HG03378 (cell line): ENCODE results near the gene SERTAD2.

Experiments
- ATAC-seq: cut with Tn5 transposase; IDR thresholded peaks from one replicate; pipeline ENCODE4 v1.9.1; 2021; ENCODE audit warnings: mild to moderate bottlenecking, moderate library complexity; ENCODE audit not compliant: unreplicated experiment

Gene SERTAD2

GRCh38 chr2:64653109-64654062, at the start of gene SERTAD2:
Gene SERTAD2 (minus strand): TSS chr2:64653913. CDS start chr2:64636871, 17,042 bp downstream.
- peak; percentile 43 for ATAC-seq

DNA sequence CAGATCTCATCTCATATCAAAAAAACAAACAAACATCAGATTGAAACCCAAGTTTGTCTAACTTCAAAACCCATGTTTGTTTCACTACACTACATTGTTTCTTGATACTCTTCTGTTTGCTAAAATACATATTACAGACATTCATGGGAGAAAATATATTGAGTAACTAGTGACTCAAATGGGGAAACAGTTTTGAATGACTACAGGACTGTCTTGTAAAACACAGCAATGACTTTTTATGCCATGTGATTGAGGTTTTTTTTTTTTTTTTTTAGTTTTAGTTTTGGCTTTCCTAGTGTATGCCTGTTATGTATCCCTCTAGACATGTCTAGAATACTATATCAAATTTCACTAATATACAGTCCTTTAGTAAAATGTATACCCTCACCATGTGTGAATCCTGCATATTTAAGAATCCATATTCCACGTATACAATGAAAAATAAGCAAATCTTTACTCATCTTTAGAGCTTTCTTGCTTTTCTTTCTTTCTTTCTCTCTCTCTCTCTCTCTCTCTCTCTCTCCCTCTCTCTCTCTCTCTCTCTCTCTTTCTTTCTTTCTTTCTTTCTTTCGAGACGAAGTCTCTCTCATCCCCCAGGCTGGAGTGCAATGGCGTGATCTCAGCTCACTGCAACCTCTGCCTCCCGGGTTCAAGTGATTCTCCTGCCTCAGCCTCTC, 46.6 kb upstream of the SERTAD2 start:
- peak; percentile 46 for ATAC-seq

GRCh38 chr2:64699712-64700111, 46.0 kb upstream of the SERTAD2 start:
- ATAC-seq, result peak; percentile 29

DNA sequence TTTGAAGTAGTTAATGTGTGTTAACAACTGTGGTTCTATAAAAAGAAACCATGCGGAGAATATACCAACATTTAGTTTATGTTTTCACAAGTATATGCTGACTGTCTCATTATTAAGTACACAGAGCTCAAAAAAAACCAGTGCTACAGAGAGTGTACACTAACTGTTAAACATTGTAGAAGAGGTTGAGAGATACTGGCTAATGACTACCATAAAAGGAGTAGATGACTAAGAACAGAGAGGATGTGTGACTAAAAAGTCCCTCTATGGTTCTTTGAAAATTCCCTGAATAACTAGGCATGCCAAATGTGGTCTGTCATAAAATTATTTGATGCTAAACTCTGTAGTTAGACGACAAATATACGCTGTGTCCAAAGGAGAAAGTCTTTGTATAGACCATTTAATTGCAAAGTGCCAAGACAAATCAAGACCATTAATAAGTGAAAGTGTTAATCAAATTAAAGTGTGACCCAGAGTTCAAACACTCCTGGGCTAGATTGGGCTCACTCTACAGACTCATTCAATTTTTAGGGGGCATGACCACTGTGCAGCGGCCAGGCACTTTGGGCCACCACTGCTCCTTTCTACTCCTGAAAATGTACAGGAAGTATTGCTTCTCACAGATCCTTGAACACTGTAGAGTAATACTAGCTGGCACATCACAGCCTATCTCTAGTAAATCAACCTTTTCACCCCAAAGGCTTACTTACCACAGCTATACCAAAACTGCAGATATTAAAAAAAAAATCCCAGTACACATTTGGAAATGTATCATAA, 45.1 kb upstream of the SERTAD2 start:
- peak; percentile 93 for ATAC-seq

- ATAC-seq, result peak; percentile 8
Measured at GRCh38 chr2:64698177-64698643, 44.5 kb upstream of the SERTAD2 start.

DNA sequence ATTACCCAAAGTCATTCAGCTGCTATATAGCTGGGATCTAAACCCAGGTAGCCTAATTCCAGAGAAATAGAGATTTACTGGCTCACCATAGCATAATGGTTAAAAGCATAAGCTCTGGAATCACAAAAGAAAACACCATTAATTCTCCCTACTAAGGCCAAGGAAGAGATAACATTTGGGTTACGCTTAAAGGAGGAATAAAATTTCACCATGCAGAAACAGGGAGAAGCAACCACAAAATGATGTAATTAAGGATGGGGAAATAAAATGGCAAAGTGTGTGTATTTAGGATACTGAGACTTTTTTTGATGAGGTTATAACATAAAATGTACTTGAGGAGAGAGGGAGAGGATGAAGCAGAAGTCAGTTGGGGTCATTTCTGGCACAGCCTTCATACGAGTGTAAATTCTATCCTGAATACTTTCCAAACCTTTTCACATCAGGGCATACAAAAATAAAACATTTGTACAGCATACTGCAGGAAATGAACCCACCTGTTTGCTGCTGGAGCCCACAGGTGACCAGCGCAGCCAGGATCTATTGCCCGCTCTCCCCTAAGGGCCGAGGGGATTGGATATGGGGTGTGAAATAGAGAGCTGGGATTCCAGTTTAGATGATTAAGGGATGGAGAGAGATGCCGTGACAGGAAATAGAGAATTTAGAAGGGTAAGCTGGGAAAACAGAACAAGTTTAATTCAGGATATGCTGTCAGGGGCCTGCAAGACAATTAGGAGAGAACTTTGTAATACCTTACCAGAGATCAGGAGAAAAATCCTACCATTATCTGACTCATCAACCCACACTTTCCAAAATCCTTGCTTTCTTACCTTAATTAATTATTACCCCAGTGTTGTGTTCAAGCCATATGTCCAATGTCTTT, 43.8 kb upstream of the SERTAD2 start:
- no peak for ATAC-seq

DNA sequence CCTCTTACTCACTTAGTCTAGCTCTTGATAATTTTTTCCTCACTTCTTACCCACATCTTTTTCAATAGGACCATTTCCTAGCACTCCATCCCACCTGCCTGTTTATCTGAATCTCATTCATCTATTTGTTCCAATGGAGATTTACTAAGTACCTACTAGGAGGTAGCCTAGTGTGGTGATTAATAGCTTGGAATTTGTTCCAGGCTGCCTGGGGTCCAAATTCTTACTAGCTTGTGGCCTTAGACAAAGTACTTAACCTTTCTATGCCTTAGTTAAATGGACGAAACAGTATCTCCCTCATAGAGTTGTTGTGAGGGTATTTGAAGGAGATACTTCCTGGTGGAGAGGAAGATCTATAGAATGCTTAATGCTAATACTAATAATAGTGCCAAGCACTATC, 42.9 kb upstream of the SERTAD2 start:
- ATAC-seq, result no peak

DNA sequence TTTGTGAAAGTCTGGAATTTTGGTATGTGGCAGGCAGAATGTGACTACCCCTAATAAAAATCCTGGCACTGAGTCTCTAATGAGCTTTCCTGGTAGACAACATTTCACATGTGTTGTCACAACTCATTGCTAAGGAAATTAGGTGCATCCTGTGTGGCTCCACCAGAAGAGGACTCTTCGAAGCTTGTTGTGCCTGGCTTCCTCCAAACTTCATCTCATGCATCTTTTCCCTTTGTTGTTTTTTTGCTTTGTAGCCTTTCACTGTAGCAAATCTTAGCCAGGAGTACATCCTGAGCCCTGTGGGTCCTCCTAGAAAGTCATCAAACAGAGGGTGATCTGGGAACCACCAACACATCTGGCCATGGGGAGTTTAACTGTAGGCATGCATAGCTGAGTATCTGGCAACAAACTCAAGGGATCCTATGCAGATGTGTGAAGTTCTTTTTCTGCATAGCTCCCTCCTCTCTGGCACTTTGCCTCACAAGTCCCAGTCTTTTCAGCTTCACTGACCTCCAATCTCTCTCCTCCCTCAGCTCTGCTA, 42.1 kb upstream of the SERTAD2 start:
- ATAC-seq, result no peak

GRCh38 chr2:64692401-64692800, 38.7 kb upstream of the SERTAD2 start:
- ATAC-seq, result no peak

DNA sequence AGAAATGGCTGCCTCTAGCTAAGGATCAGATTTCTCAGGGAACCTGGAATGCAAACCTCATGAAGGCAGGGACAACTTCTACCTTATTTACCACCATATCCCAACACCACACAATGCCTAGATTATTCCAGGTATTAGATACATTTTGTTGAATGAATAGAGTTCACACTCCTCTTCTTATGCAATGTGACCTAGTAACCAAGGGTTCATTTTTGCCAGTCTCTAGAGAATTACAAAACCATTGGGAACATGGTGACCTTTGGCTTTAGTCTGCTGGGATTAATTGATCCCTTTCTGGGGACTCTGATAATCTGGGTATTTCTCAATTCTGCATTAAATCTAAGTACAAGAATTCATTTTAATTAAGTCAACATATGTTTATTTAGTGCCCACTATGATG, 35.2 kb upstream of the SERTAD2 start:
- no peak for ATAC-seq

GRCh38 chr2:64686283-64686956, 32.7 kb upstream of the SERTAD2 start:
- no peak for ATAC-seq

DNA sequence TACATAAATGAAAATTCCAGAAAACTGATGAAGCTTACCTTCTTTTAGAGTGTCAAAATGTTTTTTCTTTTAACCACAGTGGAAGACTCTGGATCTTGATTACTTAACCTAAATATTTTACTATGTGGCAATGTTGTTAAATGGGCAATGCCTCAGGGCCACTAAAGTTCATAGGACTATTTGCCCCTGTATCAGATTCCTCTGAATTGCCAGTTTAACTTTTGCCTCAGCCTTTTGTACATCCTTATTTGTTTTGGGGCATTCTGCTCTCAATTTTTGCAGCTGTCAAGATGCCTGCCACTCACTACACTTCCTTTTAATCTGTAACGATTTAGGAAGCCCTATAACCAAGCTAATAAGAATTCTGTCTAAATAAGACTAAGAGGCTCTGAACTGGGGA, 31.7 kb upstream of the SERTAD2 start:
- no peak for ATAC-seq

GRCh38 chr2:64683771-64684510, 30.2 kb upstream of the SERTAD2 start:
- ATAC-seq, result no peak

DNA sequence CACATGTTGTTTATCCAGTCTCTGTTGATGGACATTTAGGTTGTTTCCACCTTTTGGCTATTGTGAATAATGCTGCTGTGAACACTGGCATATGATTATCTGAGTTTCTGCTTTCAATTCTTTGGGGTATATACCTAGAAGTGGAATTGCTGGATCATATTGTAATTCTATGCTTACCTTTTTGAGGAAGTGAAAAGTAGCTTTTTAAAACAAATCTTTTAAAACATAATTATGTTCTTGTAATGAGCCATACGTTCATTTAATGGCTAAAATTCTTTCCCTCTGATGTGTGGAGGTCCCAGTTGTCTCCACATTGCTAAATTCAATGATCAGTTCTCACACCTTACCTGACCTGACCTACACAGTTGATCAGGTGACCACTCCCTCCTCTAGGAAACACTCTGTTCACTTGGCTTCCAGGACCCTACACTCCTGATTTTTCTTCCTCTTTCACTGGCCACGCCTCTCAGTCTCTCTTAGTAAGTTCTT, 27.8 kb upstream of the SERTAD2 start:
- no peak for ATAC-seq

- no peak for ATAC-seq
Measured at GRCh38 chr2:64679673-64680425, 26.1 kb upstream of the SERTAD2 start.

GRCh38 chr2:64678771-64679590, 25.3 kb upstream of the SERTAD2 start:
- no peak for ATAC-seq

DNA sequence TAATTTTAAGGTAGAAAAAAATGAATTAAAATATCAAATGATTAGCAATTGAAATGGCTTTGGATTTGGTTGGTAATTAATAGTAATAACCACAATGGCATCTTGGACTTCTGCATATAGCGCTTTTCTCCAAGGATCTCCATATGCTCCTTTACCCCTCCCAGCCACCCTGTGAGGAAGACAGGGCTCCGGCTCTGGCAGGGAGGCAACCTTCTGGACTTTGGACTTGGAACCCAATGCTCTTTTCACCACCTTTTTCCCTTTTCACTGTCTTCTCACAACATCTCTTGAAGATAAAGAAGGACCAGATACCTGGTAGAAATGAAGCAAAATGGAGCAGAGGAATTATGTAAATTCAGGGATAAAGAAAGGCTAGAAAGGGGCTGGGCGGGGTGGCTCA, 23.8 kb upstream of the SERTAD2 start:
- no peak for ATAC-seq
